Measurements from ENCODE around the gene CCDC174.

Gene CCDC174

GRCh38 chr3:14703128-14703750 is 51.7 kb downstream of the CCDC174 start:
- no peak for DNase-seq (ENCODE audit: low read depth)

- DNase-seq (ENCODE audit: low read depth) = no peak
These were observed 52.2 kb downstream of the CCDC174 start for GRCh38 chr3:14703791-14704190.

DNA sequence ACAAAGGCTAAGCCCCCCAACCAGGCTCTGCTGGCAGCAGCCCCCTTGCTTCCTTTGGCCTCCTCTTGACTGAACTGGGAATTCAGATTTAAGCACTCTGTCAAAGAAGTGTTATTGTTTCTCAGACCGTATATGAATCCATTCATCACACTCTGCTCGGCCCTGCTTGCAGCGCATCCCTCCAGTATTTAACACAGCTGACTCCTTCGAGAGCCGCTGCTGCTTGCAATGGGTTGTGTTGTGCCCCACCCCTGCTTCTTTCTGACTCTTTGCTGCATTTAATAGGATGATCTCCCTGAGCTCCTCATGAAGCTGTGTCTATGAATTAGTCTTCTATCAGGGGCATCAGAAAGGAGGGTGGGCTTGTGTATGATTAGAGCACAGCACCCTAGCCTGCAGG is 54.5 kb downstream of the CCDC174 start:
- DNase-seq (ENCODE audit: low read depth) = no peak

DNA sequence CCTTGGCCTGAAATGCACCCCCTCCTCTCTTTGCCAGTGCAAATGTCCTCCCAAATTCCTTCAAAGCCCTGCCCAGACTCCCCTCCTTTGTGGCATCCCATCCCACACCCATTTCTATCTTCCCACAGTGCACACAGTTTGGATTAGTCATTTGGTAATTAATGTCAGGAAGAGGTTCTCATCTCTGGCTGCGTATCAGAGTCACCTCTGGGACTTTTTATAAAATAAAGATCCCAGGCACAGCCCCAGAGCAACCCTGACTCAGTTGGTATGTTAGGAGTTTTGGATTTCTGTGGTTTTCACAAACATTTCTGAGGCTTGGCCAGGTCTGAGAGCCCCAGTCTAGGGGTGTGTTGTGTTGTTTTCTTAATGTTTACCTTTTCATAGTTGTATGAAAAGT is 65.0 kb downstream of the CCDC174 start:
- no peak for DNase-seq (ENCODE audit: low read depth)

- DNase-seq (ENCODE audit: low read depth) = no peak
These were observed 65.7 kb downstream of the CCDC174 start for GRCh38 chr3:14717307-14717706.

DNA sequence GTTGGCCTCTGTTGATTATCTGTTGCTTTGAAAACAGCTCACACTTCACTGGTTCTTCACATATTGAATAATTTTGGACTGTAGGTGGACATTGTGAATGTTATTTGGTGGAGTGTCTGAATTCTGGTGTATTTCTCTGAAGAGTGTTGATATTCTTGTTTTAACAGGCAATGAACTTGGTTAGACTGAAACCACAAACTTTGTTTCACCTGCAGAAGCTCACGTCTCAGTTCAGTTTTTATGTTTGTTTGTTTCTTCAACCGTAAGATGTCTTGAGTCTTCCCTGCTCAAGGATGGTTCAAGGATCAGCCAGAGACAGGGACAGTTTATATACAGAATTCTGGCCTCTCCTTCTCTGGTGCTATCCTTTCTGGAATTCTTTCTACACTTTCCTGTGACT is 67.0 kb downstream of the CCDC174 start:
- DNase-seq (ENCODE audit: low read depth) = no peak

GRCh38 chr3:14719006-14719405 is 67.4 kb downstream of the CCDC174 start:
- no peak for DNase-seq (ENCODE audit: low read depth)

DNA sequence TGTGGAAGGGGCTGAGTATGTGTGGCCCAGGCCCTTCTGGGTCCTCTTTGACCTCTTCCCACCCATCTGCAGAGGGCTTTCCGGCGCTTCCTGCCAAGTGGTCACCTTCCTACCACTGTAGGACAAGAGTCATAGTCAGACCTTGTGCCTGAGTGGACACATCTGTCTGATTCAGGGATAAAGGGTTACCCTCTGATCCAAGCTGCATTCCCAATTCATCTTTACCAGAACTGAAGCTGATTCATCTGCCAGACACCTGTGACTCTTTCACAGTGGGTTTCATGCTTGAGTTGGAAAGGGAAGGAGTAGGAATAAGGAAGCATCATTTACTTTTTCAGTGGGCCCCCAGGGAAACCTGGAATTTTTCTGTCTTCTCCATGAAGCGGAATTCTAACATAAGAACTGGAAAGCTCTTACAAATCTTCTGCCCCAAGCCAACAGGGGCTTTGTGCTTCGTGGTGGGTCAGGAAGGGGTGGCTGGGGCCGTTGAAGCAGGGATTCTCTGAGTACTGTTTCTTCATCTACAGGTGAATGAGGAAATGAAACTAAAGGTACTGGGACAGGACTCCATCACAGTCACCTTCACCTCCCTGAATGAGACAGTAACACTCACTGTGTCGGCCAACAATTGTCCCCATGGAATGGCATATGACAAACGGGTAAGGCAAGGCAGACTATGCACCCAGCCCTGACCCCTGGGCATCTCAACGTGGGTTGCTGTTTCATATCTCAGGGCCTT is 69.7 kb downstream of the CCDC174 start:
- DNase-seq (ENCODE audit: low read depth) = no peak

All from activated T-cell treated with anti-CD3 and anti-CD28 coated beads for 48 hours (primary cell).